IMR-90 (cell line): ENCODE data around the gene PLEKHF1. TPM values are rescaled to one million over a fixed set of nuclear protein-coding genes. Genes with fewer than 3 reads are reported as not detected.

Experiments used
- ATAC-seq: fragments of 200-7000 bp; cut with Tn5 transposase; 2 replicates; pipeline ENCODE4 v1.9.1; 2020; ENCODE audit warnings: low read depth, mild to moderate bottlenecking, moderate library complexity
- BruUV-seq: library from RNA; stranded (reverse); fragments of 400-500 nt; replicated peaks from 2 replicates; lab custom pipeline; 2021; lab: Mats Ljungman, UMichigan
- CTCF ChIA-PET: fragments of 300-600 bp; formaldehyde crosslinking; extraction: SDS; loops from one replicate; lab custom pipeline; 2021; ENCODE audit warnings: antibody characterized with exemption; lab: Yijun Ruan, JAX
- POLR2A ChIA-PET: fragments of 300-600 bp; sonication (Branson Sonifier 250); formaldehyde crosslinking; loops from one replicate; lab custom pipeline; 2022; ENCODE audit warnings: antibody characterized with exemption; ENCODE audit not compliant: unreplicated experiment; lab: Charles Lee
- DNase-seq: peaks from one replicate; pipeline ENCODE4 v3.0.0; 2013
- H2AFZ ChIP-seq: replicated peaks from 2 replicates; pipeline ENCODE3; 2013; ENCODE audit warnings: low read length, mild to moderate bottlenecking; ENCODE audit not compliant: poor library complexity
- H2AK5ac ChIP-seq: 2 replicates; pipeline ENCODE4 v1.6.1; 2013; ENCODE audit warnings: low read depth, low read length, inconsistent platforms
- H2AK9ac ChIP-seq: replicated peaks from 2 replicates; pipeline ENCODE3; 2013; ENCODE audit warnings: mild to moderate bottlenecking, low read depth, low read length, moderate library complexity; ENCODE audit not compliant: poor library complexity
- H2BK120ac ChIP-seq: 2 replicates; pipeline ENCODE4 v1.6.1; 2013; ENCODE audit warnings: low read depth, low read length, inconsistent platforms
- H2BK15ac ChIP-seq: 3 replicates; pipeline ENCODE4 v1.6.1; 2013; ENCODE audit warnings: low read depth, low read length, inconsistent platforms
- H2BK20ac ChIP-seq: 2 replicates; pipeline ENCODE4 v1.6.1; 2013; ENCODE audit warnings: low read depth, mild to moderate bottlenecking, inconsistent platforms, low read length, moderate library complexity
- H2BK5ac ChIP-seq: 2 replicates; pipeline ENCODE4 v1.6.1; 2013; ENCODE audit warnings: mild to moderate bottlenecking, low read depth, low read length, inconsistent platforms; ENCODE audit not compliant: poor library complexity, severe bottlenecking
- H3K14ac ChIP-seq: replicated peaks from 2 replicates; pipeline ENCODE4 v1.6.1; 2013; ENCODE audit warnings: low read depth, low read length, inconsistent platforms
- H3K18ac ChIP-seq: 2 replicates; pipeline ENCODE4 v1.6.1; 2013; ENCODE audit warnings: low read depth, low read length, control low read depth
- H3K23ac ChIP-seq: 2 replicates; pipeline ENCODE4 v1.6.1; 2013; ENCODE audit warnings: low read depth, low read length, inconsistent platforms
- H3K27ac ChIP-seq: 2 replicates; pipeline ENCODE4 v1.5.1; 2013; ENCODE audit warnings: mild to moderate bottlenecking, control low read depth, low read length; ENCODE audit not compliant: insufficient read depth
- H3K27me3 ChIP-seq: 2 replicates; pipeline ENCODE4 v1.6.1; 2013; ENCODE audit warnings: low read length; ENCODE audit not compliant: control insufficient read depth, insufficient read depth
- H3K36me3 ChIP-seq: 2 replicates; pipeline ENCODE4 v1.6.1; 2013; ENCODE audit warnings: low read length, mixed read lengths; ENCODE audit not compliant: control insufficient read depth, insufficient read depth
- H3K4ac ChIP-seq: 2 replicates; pipeline ENCODE4 v1.6.1; 2013; ENCODE audit warnings: low read depth, low read length, inconsistent platforms
- H3K4me1 ChIP-seq: 2 replicates; pipeline ENCODE4 v1.6.1; 2013; ENCODE audit warnings: low read length, mixed read lengths; ENCODE audit not compliant: control insufficient read depth, insufficient read depth
- H3K4me2 ChIP-seq: 2 replicates; pipeline ENCODE4 v1.6.1; 2013; ENCODE audit warnings: low read depth, mild to moderate bottlenecking, control low read depth, low read length, moderate library complexity
- H3K4me3 ChIP-seq: 2 replicates; pipeline ENCODE4 v1.5.1; 2013; ENCODE audit warnings: low read depth, mild to moderate bottlenecking, control low read depth, low read length, moderate library complexity; ENCODE audit not compliant: insufficient read depth
- H3K56ac ChIP-seq: 2 replicates; pipeline ENCODE4 v1.6.1; 2013; ENCODE audit warnings: low read length, inconsistent platforms; ENCODE audit not compliant: insufficient read depth; ENCODE audit errors: extremely low read depth
- H3K79me1 ChIP-seq, 2 experiments: 2 replicates each; pipeline ENCODE4 v1.6.1; 2013; ENCODE audit warnings: low read length in 2 of 2, inconsistent platforms in 1 of 2, low read depth in 1 of 2
- H3K9ac ChIP-seq: 2 replicates; pipeline ENCODE4 v1.6.1; 2013; ENCODE audit warnings: low read depth, low read length, control low read depth
- H3K9me1 ChIP-seq: 2 replicates; pipeline ENCODE4 v1.6.1; 2013; ENCODE audit warnings: low read length, inconsistent platforms; ENCODE audit not compliant: insufficient read depth
- H3K9me3 ChIP-seq: 2 replicates; pipeline ENCODE4 v1.6.1; 2013; ENCODE audit warnings: low read length; ENCODE audit not compliant: control insufficient read depth, insufficient read depth
- H4K20me1 ChIP-seq: 2 replicates; pipeline ENCODE4 v1.6.1; 2013; ENCODE audit warnings: low read length, inconsistent platforms; ENCODE audit not compliant: insufficient read depth
- H4K5ac ChIP-seq: 2 replicates; pipeline ENCODE4 v1.6.1; 2013; ENCODE audit warnings: mild to moderate bottlenecking, low read depth, low read length, control low read depth
- H4K8ac ChIP-seq, 2 experiments: 2 replicates each; pipeline ENCODE4 v1.6.1; 2013; ENCODE audit warnings: low read depth in 2 of 2, low read length in 2 of 2, control low read depth in 1 of 2, inconsistent platforms in 1 of 2
- H4K91ac ChIP-seq: 2 replicates; pipeline ENCODE4 v1.6.1; 2013; ENCODE audit warnings: low read depth, low read length, inconsistent platforms; ENCODE audit not compliant: insufficient read depth
- BHLHE40 ChIP-seq: fragments of 150-350 bp; IDR thresholded peaks from 2 replicates; pipeline ENCODE4 v1.6.1; 2016; ENCODE audit warnings: mild to moderate bottlenecking, low read depth, low read length
- CEBPB ChIP-seq: IDR thresholded peaks from 2 replicates; pipeline ENCODE4 v1.6.1; 2012; ENCODE audit warnings: low read depth, low read length, improper control_type of control experiment
- CHD1 ChIP-seq: IDR thresholded peaks from 2 replicates; pipeline ENCODE4 v1.6.1; 2012; ENCODE audit warnings: low read depth, low read length, improper control_type of control experiment
- CTCF ChIP-seq: conservative IDR thresholded peaks from 2 replicates; pipeline ENCODE4 v1.5.1; 2012; ENCODE audit warnings: mild to moderate bottlenecking, low read depth, low read length, improper control_type of control experiment
- ELK1 ChIP-seq: fragments of 150-350 bp; IDR thresholded peaks from 2 replicates; pipeline ENCODE4 v1.6.1; 2016; ENCODE audit warnings: low read depth, mild to moderate bottlenecking, low read length, moderate library complexity, borderline replicate concordance
- FOS ChIP-seq: fragments of 150-350 bp; IDR thresholded peaks from 2 replicates; pipeline ENCODE4 v1.6.1; 2016; ENCODE audit warnings: low read depth, low read length
- MAFK ChIP-seq: IDR thresholded peaks from 2 replicates; pipeline ENCODE4 v1.6.1; 2012; ENCODE audit warnings: low read depth, low read length, improper control_type of control experiment
- MAZ ChIP-seq: IDR thresholded peaks from 2 replicates; pipeline ENCODE4 v1.6.1; 2012; ENCODE audit warnings: low read depth, mild to moderate bottlenecking, low read length, improper control_type of control experiment, moderate library complexity, borderline replicate concordance
- NFE2L2 ChIP-seq: fragments of 150-350 bp; IDR thresholded peaks from 2 replicates; pipeline ENCODE4 v1.6.1; 2016; ENCODE audit warnings: low read depth, mild to moderate bottlenecking, low read length
- POLR2A ChIP-seq: IDR thresholded peaks from 2 replicates; pipeline ENCODE4 v1.6.1; 2012; ENCODE audit warnings: mild to moderate bottlenecking, low read depth, low read length
- RAD21 ChIP-seq: IDR thresholded peaks from 2 replicates; pipeline ENCODE4 v1.6.1; 2012; ENCODE audit warnings: low read length, improper control_type of control experiment
- RFX5 ChIP-seq: IDR thresholded peaks from 2 replicates; pipeline ENCODE4 v1.8.0; 2012; ENCODE audit warnings: low read depth, mild to moderate bottlenecking, low read length, moderate library complexity
- USF2 ChIP-seq: fragments of 150-350 bp; IDR thresholded peaks from 2 replicates; pipeline ENCODE4 v1.6.1; 2017; ENCODE audit warnings: mild to moderate bottlenecking, antibody characterized with exemption, low read length, low read depth
- WGBS, 2 experiments: methylation state at CpG; one replicate each; pipeline versions ENCODE4 v1.1.5 to v1.1.7; 2013; ENCODE audit warnings: missing lambda C conversion rate in 2 of 2; ENCODE audit not compliant: insufficient read length in 1 of 2; ENCODE audit errors: extremely low coverage in 2 of 2; 5-methylcytosine and 5-hydroxymethylcytosine counted together
- dilution Hi-C: fragments of 300-500 bp; cut with HindIII; formaldehyde crosslinking; loops from one replicate; pipeline ENCODE4 v1.14.3; 2018; ENCODE audit warnings: low sequenced_read_pairs; ENCODE audit not compliant: unreplicated experiment
- in situ Hi-C: fragments of 300-500 bp; cut with MboI; formaldehyde crosslinking; loops from 3 replicates; pipeline ENCODE4 v1.14.3; 2019; ENCODE audit warnings: low sequenced_read_pairs, inconsistent platforms, mixed read lengths
- intact Hi-C: fragments of 100-400 bp; cut with micrococcal nuclease; formaldehyde crosslinking; loops from 2 replicates; pipeline ENCODE4 v1.10.0; 2022
- polyA plus RNA-seq, 3 experiments: library from polyadenylated mRNA; depleted of rRNA; stranded (reverse); fragments of >200 nt; gene quantifications; 2 replicates each; pipeline ENCODE4 v1.2.3, GENCODE V29; 2012; ENCODE audit warnings: low replicate concordance in 1 of 3
- total RNA-seq: library from RNA; depleted of rRNA; stranded (reverse); fragments of >200 nt; gene quantifications from 2 replicates; pipeline ENCODE4 v1.2.3, GENCODE V29; 2012

The PLEKHF1 gene
- total and polyA plus RNA-seq, 2 of the 4 experiments (the other 2 are of a cell fraction): 5.0 to 6.6 TPM

DNA sequence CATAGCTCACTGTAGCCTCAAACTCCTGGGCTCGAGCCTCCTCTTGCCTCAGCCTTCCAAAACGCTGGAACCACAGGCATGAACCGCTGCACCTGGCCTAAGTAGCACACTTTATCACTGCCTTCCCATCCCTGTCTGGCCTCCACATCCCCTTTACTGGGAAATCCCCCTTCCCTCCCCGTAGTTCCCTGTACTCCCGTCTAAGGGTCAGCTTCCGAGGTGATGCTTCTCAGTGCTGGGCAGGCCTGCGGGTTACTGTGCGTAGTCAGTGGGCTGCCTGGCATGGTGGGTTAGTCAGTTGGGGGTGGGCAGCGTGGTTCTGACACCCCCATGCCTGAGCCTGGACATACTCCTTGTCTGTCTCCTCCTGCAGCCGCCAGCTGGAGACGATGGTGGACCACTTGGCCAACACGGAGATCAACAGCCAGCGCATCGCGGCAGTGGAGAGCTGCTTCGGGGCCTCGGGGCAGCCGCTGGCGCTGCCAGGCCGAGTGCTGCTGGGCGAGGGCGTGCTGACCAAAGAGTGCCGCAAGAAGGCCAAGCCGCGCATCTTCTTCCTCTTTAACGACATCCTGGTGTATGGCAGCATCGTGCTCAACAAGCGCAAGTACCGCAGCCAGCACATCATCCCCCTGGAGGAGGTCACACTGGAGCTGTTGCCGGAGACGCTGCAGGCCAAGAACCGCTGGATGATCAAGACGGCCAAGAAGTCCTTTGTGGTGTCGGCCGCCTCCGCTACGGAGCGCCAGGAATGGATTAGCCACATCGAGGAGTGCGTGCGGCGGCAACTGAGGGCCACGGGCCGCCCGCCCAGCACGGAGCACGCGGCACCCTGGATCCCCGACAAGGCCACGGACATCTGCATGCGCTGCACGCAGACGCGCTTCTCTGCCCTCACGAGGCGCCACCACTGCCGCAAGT lies 8.4 kb downstream of the PLEKHF1 start:
- peaks cover 23% of the 10 kb centered on the region; the same call in 1 of the 2 replicates for H3K36me3 ChIP-seq
- no TSS peak for BruUV-seq
- H4K91ac ChIP-seq: no peak overlapping the region
- no peaks in the 10 kb centered on the region for H3K27me3 ChIP-seq
- H3K9ac ChIP-seq: no peak overlapping the region
- intact Hi-C loops: no loop called here
- H3K18ac ChIP-seq: no peak overlapping the region
- H2BK20ac ChIP-seq: no peak overlapping the region
- H3K4me1 ChIP-seq: peaks cover 5% of the 10 kb centered on the region
- no peak overlapping the region for H2BK5ac ChIP-seq
- H2AK5ac ChIP-seq: no peak overlapping the region
- H3K56ac ChIP-seq: no peak overlapping the region
- no peak overlapping the region for H2BK15ac ChIP-seq
- no peak overlapping the region for H2AFZ ChIP-seq
- H3K27ac ChIP-seq: no peak overlapping the region
- H3K4me3 ChIP-seq: no peak overlapping the region
- H3K14ac ChIP-seq: no peak overlapping the region
- H4K8ac ChIP-seq: no peak overlapping the region
- DNase-seq (no peak), ATAC-seq (no peak)
- H3K4me2 ChIP-seq: no peak overlapping the region
- TF ChIP-seq RFX5 (no peak), USF2 (no peak), NFE2L2 (no peak), RAD21 (no peak), BHLHE40 (no peak), CTCF (no peak), CHD1 (no peak), CEBPB (no peak), MAZ (no peak), FOS (no peak), MAFK (no peak), ELK1 (no peak), POLR2A (no peak)
- dilution Hi-C loops: no loop called here
- WGBS, 2 experiments: 96% methylated on average over 40 of the region's 57 CpGs; no CpG with 5 or more reads in 1 of the 2 experiments
- no peak overlapping the region for H4K5ac ChIP-seq
- ChIA-PET CTCF (interaction anchor here (0.7 kb wide), 1 partner anchor 16 kb away, joined by 3 read pairs; no protein-coding TSS in a partner anchor), POLR2A (no interaction called here)
- no peak overlapping the region for H3K23ac ChIP-seq
- no peaks in the 10 kb centered on the region for H3K9me3 ChIP-seq
- no peak overlapping the region for H2AK9ac ChIP-seq
- in situ Hi-C loops: no loop called here
- no peak overlapping the region for H2BK120ac ChIP-seq
- no peak overlapping the region for H3K4ac ChIP-seq
- peaks cover 23% of the 10 kb centered on the region for H4K20me1 ChIP-seq
- peaks cover 23 to 45% of the 10 kb centered on the region in 2 experiments for H3K79me1 ChIP-seq
- peaks cover 12% of the 10 kb centered on the region for H3K9me1 ChIP-seq
